H1 (cell line): Measurements from ENCODE around the gene DCAF7.

Experiments used
- CTCF ChIP-seq, 3 experiments: IDR thresholded peaks; 1 replicate in 2 of 3; 2 replicates in 1 of 3; pipeline versions ENCODE4 v1.5.1 to v1.6.1; 2011; ENCODE audit warnings: low read length in 3 of 3, mild to moderate bottlenecking in 3 of 3, inconsistent platforms in 2 of 3, low read depth in 1 of 3, moderate library complexity in 1 of 3; ENCODE audit not compliant: insufficient read depth in 1 of 3; ENCODE audit errors: control extremely low read depth in 1 of 3
- EZH2 ChIP-seq: fragments of 200-600 bp; sonication (generic); IDR thresholded peaks from 2 replicates; pipeline ENCODE4 v1.7.1; 2012; ENCODE audit warnings: low read depth, mild to moderate bottlenecking, moderate library complexity, low read length, inconsistent platforms; ENCODE audit not compliant: severe bottlenecking
- KDM1A ChIP-seq: fragments of 200-600, 300-600 bp; sonication (generic); IDR thresholded peaks from 2 replicates; pipeline ENCODE4 v1.7.1; 2016; ENCODE audit warnings: mild to moderate bottlenecking, low read length, borderline replicate concordance
- POLR2AphosphoS5 ChIP-seq: IDR thresholded peaks from 2 replicates; pipeline ENCODE4 v1.6.1; 2011; ENCODE audit warnings: low read depth, low read length
- RAD21 ChIP-seq, 2 experiments: IDR thresholded peaks in 1 of 2; conservative IDR thresholded peaks in 1 of 2; 2 replicates each; pipeline ENCODE4 v1.6.1; 2011; ENCODE audit warnings: low read depth in 2 of 2, low read length in 2 of 2, improper control_type of control experiment in 1 of 2, inconsistent platforms in 1 of 2, mild to moderate bottlenecking in 1 of 2, moderate library complexity in 1 of 2
- USF2 ChIP-seq: IDR thresholded peaks from 2 replicates; pipeline ENCODE4 v1.6.1; 2011; ENCODE audit warnings: low read length, improper control_type of control experiment

- TF ChIP-seq KDM1A (no peak), CTCF (IDR thresholded peaks at IDR 0.05; ENCODE audit: control extremely low read depth in 1 of 3, insufficient read depth in 1 of 3, low read depth in 1 of 3, low read length in 3 of 3) (no peak), RAD21 (IDR thresholded peaks at IDR 0.05 in 1 of 2, conservative IDR thresholded peaks at IDR 0.05 in 1 of 2; ENCODE audit: low read depth in 2 of 2, low read length in 2 of 2) (no peak), USF2 (no peak), EZH2 (no peak), POLR2AphosphoS5 (no peak)
Observed at GRCh38 chr17:63529711-63530556, 20.3 kb upstream of the DCAF7 start.
